Activated naive CD4-positive, alpha-beta T cell treated with anti-CD3 and anti-CD28 coated beads for 36 hours (primary cell): Measurements from ENCODE around the gene RNGTT. TPM values are rescaled to one million over a fixed set of nuclear protein-coding genes. Genes with fewer than 3 reads are reported as not detected.
A peak's percentile ranks its signal among the peaks of the same experiment; 100 is the strongest.
"Not testable (repeated sequence)": the region's sequence is repeated elsewhere in the genome, so short reads cannot be mapped to it uniquely, and the experiment has no call there.

Experiments used
- CTCF ChIA-PET: fragments of 350-600 bp; sonication (Branson Sonifier 250); formaldehyde crosslinking; loops from one replicate; lab custom pipeline; 2021; ENCODE audit warnings: antibody characterized with exemption; lab: Charles Lee
- DNase-seq: peaks from one replicate; pipeline ENCODE4 v3.0.0-alpha.2; 2020
- H3K27ac Mint-ChIP-seq: one replicate; pipeline ENCODE4 v1.8.0; 2021; ENCODE audit warnings: mild to moderate bottlenecking, mixed read lengths
- H3K27me3 Mint-ChIP-seq: one replicate; pipeline ENCODE4 v1.8.0; 2021; ENCODE audit warnings: low read depth, mixed read lengths
- H3K36me3 Mint-ChIP-seq: one replicate; pipeline ENCODE4 v1.8.0; 2021; ENCODE audit warnings: low read depth, mixed read lengths
- H3K4me1 Mint-ChIP-seq: one replicate; pipeline ENCODE4 v1.8.0; 2021; ENCODE audit warnings: low read depth, mixed read lengths
- H3K4me3 Mint-ChIP-seq: one replicate; pipeline ENCODE4 v1.8.0; 2021; ENCODE audit warnings: mild to moderate bottlenecking, moderate library complexity, mixed read lengths
- H3K9me3 Mint-ChIP-seq: one replicate; pipeline ENCODE4 v1.8.0; 2021; ENCODE audit warnings: mixed read lengths
- intact Hi-C: fragments of 100-400 bp; cut with micrococcal nuclease; formaldehyde crosslinking; loops from one replicate; pipeline ENCODE4 v1.15.1; 2023
- total RNA-seq, 2 experiments: library from RNA; stranded (reverse); gene quantifications; one replicate each; pipeline ENCODE4 v1.2.3, GENCODE V29; 2021

RNGTT gene
- total RNA-seq, 2 experiments from 2014 or later, result 21.7 to 23.5 TPM

DNA sequence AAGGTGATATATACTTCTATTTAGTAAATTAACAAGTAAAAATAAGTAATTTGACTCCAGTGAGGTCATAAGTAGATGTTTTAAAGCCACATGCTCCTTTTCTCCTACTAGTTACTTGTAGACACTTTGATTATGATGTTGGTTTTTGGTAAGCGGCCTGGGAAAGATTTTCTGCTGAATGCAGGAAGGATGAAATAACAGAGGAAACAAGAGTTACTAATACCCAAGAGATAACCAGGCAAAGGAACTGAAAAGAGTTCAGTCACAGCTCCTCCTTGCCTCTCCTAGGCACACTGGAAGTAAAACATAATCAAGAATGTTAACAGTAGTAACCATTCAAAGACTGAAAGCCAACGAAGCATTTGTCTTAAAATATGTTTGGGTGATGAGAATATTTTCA lies 203.3 kb downstream of the RNGTT start:
- Mint-ChIP-seq H3K4me3 (no peak overlapping the region), H3K4me1 (peaks cover 2% of the 10 kb centered on the region), H3K27me3 (no peaks in the 10 kb centered on the region), H3K27ac (no peak overlapping the region), H3K9me3 (no peaks in the 10 kb centered on the region), H3K36me3 (peaks cover 17% of the 10 kb centered on the region)
- intact Hi-C loops, result no loop called here
- no peak for DNase-seq
- CTCF ChIA-PET, result no interaction called here

DNA sequence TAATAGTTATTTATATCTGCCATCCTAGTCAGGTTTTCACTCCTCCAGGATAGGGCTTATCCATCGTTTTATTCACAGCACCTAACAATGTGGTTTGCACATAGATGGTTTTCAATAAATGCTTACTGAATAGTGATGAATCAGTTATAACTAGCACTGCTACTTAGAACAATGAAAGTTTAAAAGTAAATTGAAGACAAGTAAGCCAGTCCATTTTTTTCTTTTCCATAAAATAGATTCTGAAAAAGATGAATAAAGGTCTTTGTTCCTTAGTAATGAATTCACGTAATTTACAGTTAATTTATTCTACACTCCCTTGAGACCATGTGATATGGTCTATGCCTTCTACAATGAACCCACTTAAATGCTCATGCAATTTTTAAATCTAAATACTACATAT lies 212.5 kb downstream of the RNGTT start:
- CTCF ChIA-PET, result interaction anchor here (0.7 kb wide), 1 partner anchor 30 kb away, joined by 3 read pairs; no protein-coding TSS in a partner anchor
- intact Hi-C loops, result no loop called here
- no peak overlapping the region for H3K27ac Mint-ChIP-seq
- peaks cover 1% of the 10 kb centered on the region for H3K9me3 Mint-ChIP-seq
- no peak overlapping the region for H3K4me3 Mint-ChIP-seq
- H3K36me3 Mint-ChIP-seq, result peaks cover 21% of the 10 kb centered on the region
- no peaks in the 10 kb centered on the region for H3K27me3 Mint-ChIP-seq
- no peak for DNase-seq
- H3K4me1 Mint-ChIP-seq, result no peaks in the 10 kb centered on the region

DNA sequence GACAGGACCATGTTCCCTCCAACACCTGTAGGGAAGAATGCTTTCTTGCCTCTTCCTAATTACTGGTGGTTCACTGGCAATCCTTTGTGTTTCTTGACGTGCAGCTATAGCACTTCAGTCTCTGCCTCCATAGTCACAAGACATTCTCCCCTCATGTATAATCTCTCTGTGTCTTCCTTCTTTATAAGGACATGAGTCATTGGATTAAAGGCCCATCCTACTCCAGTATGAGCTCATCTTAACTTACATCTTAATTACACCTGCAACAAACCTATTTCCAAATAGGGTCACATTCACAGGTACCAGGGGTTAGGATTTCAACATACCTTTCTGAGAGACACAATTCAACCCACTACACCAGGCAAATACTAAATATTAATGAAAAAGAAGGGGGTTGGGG lies 213.6 kb downstream of the RNGTT start:
- Mint-ChIP-seq H3K36me3 (peaks cover 16% of the 10 kb centered on the region), H3K27ac (no peak overlapping the region), H3K4me3 (no peak overlapping the region), H3K27me3 (no peaks in the 10 kb centered on the region), H3K4me1 (no peaks in the 10 kb centered on the region), H3K9me3 (peaks cover under 1% of the 10 kb centered on the region)
- DNase-seq, result no peak
- CTCF ChIA-PET, result interaction anchor here (0.8 kb wide), 1 partner anchor 30 kb away, joined by 4 read pairs; no protein-coding TSS in a partner anchor
- intact Hi-C loops, result no loop called here

DNA sequence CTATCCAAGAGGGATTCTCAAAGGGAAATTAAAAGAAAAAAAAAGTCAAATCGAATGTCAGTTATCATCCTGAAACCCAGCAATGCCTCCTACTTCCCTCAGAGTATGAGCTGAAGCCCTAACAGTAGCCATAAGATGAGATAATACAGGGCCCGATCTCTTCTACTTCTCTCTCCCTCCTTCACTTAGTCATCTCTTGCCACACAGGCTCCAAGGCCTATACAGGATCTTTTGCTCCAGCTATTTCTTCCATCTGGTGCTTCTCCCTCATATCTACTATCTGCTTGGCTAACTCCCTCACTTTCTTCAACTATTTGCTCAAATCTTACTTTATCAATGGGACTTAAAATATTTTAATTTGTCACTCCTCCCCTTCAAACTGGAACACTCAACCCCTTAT lies 215.3 kb downstream of the RNGTT start:
- Mint-ChIP-seq H3K36me3 (peaks cover 11% of the 10 kb centered on the region), H3K27ac (no peak overlapping the region), H3K27me3 (no peaks in the 10 kb centered on the region), H3K4me3 (no peak overlapping the region), H3K9me3 (no peaks in the 10 kb centered on the region), H3K4me1 (no peaks in the 10 kb centered on the region)
- DNase-seq, result no peak
- intact Hi-C loops, result no loop called here
- CTCF ChIA-PET, result no interaction called here

DNA sequence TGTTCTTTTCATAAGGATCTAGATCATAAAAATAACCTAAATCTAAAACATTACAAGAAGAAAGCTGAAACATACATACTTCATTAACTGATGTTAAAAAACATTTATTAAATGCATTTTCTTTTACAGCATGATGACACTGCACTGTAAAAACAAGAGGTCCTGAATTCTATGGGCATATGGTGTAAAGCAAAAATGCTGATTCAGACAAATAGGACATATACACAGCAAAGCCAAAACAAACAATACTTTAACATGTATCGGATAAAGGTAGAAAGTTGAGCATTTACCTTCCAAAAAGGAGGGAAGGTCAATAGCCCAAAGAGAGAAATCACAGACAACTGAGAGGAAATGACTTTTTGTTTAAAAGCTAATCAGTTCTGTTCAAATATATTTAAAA lies 221.5 kb downstream of the RNGTT start:
- Mint-ChIP-seq H3K27me3 (no peaks in the 10 kb centered on the region), H3K4me1 (no peaks in the 10 kb centered on the region), H3K27ac (no peak overlapping the region), H3K36me3 (peaks cover 34% of the 10 kb centered on the region), H3K4me3 (no peak overlapping the region), H3K9me3 (peaks cover 4% of the 10 kb centered on the region)
- no peak for DNase-seq
- intact Hi-C loops, result no loop called here
- CTCF ChIA-PET, result interaction anchor here (0.7 to 0.8 kb wide), 2 partner anchors 17 to 20 kb away, joined by 3 read pairs; no protein-coding TSS in a partner anchor

DNA sequence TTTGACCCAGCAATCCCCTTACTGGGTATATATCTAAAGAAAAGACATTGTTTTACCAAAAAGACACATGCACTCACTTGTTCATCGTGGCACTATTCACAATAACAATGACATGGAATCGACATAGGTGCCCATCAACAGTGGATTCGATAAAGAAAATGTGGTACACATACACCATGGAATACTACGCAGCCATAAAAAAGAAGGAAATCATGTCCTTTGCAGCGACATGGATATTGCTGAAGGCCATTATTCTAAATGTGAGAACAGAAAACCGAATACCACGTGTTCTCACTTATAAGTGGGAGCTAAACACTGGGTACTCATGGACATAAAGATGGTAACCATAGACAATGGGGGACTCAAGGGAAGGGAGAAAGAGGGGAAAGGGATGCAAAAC lies 222.3 kb downstream of the RNGTT start:
- H3K27me3 Mint-ChIP-seq, result no peaks in the 10 kb centered on the region
- no peak overlapping the region for H3K27ac Mint-ChIP-seq
- H3K4me1 Mint-ChIP-seq, result no peaks in the 10 kb centered on the region
- intact Hi-C loops, result no loop called here
- no peak overlapping the region for H3K4me3 Mint-ChIP-seq
- CTCF ChIA-PET, result no interaction called here
- DNase-seq, result no peak
- H3K36me3 Mint-ChIP-seq, result peaks cover 40% of the 10 kb centered on the region
- H3K9me3 Mint-ChIP-seq, result peaks cover 4% of the 10 kb centered on the region

DNA sequence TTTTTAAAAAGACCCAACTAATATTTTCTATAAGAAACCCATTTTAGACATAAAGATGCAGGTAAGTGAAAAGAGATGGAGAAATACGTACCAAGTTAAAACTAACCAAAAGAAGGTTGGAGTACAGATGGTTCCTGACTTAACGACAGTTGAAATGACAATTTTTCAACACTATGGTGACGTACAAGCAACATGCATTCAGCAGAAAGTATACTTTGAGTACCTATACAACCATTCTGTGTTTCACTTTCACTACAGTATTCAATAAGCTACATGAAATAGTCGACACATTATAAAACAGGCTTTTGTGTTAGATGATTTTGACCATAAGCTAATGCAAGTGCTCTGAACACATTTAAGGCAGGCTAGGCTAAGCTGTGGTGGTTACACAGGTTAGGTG lies 228.9 kb downstream of the RNGTT start:
- CTCF ChIA-PET, result interaction anchor here (0.6 kb wide), 1 partner anchor 917 kb away, joined by 3 read pairs; no protein-coding TSS in a partner anchor
- Mint-ChIP-seq H3K4me1 (no peaks in the 10 kb centered on the region), H3K27me3 (no peaks in the 10 kb centered on the region), H3K4me3 (no peak overlapping the region), H3K36me3 (peaks cover 37% of the 10 kb centered on the region), H3K27ac (no peak overlapping the region), H3K9me3 (peaks cover 2% of the 10 kb centered on the region)
- intact Hi-C loops, result no loop called here
- no peak for DNase-seq

DNA sequence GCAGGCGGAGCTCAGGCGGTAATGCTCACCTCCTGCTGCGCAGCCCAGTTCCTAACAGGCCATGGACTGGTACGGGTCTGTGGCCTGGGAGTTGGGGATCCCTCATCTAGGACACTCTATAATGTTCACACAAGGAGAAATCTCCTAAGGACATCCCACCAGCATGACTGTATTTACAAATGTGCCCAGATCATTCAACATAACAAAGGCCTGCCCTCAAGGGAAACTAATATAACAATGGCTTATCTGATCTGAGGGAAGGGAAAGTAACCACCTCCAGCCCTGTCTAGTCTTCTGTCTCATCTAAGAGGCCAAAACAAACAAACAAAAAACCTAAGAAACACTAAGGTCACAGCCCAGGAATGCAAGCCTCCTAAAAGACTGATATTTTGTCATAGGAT lies 232.8 kb downstream of the RNGTT start:
- Mint-ChIP-seq H3K9me3 (peaks cover 2% of the 10 kb centered on the region), H3K36me3 (peaks cover 19% of the 10 kb centered on the region), H3K27me3 (no peaks in the 10 kb centered on the region), H3K4me1 (peaks cover 6% of the 10 kb centered on the region), H3K27ac (no peak overlapping the region), H3K4me3 (no peak overlapping the region)
- intact Hi-C loops, result no loop called here
- DNase-seq, result no peak
- CTCF ChIA-PET, result no interaction called here

DNA sequence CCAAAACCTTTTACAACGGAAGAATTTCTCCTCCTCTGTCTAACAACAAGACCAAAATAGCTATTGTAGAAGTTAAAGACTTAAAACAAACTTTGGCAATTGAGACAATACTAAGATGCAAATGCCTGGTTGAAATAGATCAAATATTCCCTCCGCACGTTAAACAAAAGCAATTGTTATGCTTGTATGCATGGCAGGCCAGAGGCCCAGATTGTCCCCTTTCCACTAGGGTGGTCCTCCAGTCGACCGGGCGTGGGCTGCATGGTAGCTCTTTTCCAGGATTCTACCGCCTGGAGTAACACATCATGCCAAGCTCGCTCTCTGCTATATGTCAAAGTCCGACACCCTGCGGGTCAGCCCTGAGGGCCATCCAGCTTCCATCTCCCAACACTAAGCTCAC lies 234.7 kb downstream of the RNGTT start:
- Mint-ChIP-seq H3K9me3 (no peaks in the 10 kb centered on the region), H3K4me3 (no peak overlapping the region), H3K27ac (no peak overlapping the region), H3K4me1 (peaks cover 16% of the 10 kb centered on the region), H3K27me3 (no peaks in the 10 kb centered on the region), H3K36me3 (peaks cover 20% of the 10 kb centered on the region)
- DNase-seq, result no peak
- intact Hi-C loops, result no loop called here
- CTCF ChIA-PET, result interaction anchor here (0.9 kb wide), 1 partner anchor 141 kb away, joined by 3 read pairs; no protein-coding TSS in a partner anchor

DNA sequence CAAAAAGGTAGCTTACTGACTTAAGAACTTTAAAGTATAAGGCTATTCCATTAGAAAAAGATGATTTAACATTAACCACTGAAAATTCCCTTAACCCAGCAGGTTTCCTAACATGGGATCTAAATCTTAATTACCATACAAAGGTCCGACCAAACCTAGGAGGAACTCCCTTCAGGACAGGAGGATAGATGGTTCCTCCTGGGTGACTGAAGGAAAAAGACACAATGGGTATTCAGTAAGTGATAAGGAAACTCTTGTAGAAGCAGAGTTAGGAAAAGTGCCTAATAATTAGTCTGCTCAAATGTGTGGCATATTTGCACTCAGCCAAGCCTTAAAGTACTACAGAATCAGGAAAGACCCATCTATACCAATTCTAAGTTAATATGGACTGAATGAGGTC lies 237.0 kb downstream of the RNGTT start:
- H3K27me3 Mint-ChIP-seq, intact Hi-C loops, H3K9me3 Mint-ChIP-seq, CTCF ChIA-PET, H3K4me3 Mint-ChIP-seq, H3K27ac Mint-ChIP-seq, DNase-seq: not testable (repeated sequence)
- peaks cover 18% of the 10 kb centered on the region for H3K36me3 Mint-ChIP-seq
- H3K4me1 Mint-ChIP-seq, result peaks cover 16% of the 10 kb centered on the region

DNA sequence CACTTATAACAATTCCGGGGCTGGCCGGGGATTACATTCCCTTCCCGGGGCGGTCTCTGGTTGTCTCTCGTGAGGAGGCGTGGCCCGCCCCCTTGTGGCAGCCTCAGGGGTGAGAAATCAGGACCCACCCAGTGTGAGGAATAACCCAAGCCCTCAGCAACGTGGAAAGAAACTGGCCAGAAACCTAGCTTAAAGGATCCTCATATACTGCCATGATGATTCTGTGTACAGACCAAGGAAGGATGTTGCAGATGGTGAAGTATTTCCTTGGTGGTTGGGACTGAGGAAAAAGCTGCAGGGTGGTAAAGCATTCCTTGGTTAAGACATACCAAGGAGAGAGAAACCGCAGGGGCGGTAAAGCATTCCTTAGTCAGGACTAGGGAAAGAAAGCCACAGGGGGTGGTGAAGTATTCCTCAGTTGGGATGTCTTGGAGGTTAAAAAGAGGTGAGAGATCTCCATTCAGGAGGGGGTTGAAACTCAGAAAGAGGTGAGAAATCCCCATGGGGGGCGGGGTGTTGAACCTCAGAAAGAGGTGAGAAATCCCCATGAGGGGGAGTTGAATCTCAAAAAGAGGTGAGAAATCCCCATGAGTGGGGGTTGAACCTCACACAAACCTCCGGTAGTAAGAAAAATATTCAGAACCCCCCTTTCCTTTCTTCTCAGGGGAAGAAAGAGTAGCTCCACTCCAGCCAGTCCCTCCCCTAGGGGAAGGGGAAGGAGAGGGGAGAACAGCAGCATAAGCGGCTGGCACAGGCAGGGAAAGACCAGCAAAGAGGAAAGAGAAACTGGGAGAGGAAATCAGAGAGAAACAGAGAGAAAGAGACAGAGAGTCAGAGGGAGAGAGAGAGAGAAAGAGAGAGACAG lies 238.1 kb downstream of the RNGTT start:
- peak; percentile 64 for DNase-seq
- intact Hi-C loops, result no loop called here
- Mint-ChIP-seq H3K4me3 (peak overlapping the region; percentile 13), H3K27ac (peak overlapping the region; percentile 42), H3K36me3 (peaks cover 11% of the 10 kb centered on the region), H3K27me3 (no peaks in the 10 kb centered on the region), H3K9me3 (no peaks in the 10 kb centered on the region), H3K4me1 (peaks cover 16% of the 10 kb centered on the region)
- CTCF ChIA-PET, result no interaction called here

DNA sequence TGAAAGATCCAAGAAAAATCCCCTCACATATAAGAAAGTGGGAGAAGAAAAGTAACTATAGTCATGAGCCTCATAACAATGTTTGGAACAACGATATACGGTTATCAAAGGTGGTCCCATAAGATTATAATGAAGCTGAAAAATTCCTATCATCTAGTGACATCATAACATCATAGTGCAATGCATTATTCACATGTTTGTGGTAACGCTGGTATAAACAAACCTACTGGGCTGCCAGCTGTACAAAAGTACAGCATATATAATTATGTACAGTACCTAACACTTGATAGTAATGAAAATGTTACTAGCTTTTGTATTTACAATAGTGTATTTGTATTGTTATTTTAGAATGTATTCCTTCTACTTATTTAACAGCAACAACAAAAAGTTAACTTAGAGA lies 240.7 kb downstream of the RNGTT start:
- Mint-ChIP-seq H3K4me1 (peaks cover 16% of the 10 kb centered on the region), H3K27ac (no peak overlapping the region), H3K4me3 (no peak overlapping the region), H3K27me3 (no peaks in the 10 kb centered on the region), H3K36me3 (peaks cover 17% of the 10 kb centered on the region), H3K9me3 (no peaks in the 10 kb centered on the region)
- CTCF ChIA-PET, result interaction anchor here (0.6 kb wide), 1 partner anchor 791 kb away, joined by 3 read pairs; no protein-coding TSS in a partner anchor
- intact Hi-C loops, result no loop called here
- no peak for DNase-seq

DNA sequence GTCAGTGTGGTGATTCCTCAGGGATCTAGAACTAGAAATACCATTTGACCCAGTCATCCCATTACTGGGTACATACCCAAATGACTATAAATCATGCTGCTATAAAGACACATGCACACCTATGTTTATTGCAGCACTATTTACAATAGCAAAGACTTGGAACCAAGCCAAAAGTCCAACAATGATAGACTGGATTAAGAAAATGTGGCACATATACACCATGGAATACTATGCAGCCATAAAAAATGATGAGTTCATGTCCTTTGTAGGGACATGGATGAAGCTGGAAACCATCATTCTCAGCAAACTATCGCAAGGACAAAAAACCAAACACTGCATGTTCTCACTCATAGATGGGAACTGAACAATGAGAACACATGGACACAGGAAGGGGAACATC lies 247.0 kb downstream of the RNGTT start:
- H3K36me3 Mint-ChIP-seq, result peaks cover 15% of the 10 kb centered on the region
- H3K27ac Mint-ChIP-seq, DNase-seq, H3K4me3 Mint-ChIP-seq, H3K9me3 Mint-ChIP-seq, intact Hi-C loops, CTCF ChIA-PET, H3K4me1 Mint-ChIP-seq, H3K27me3 Mint-ChIP-seq: not testable (repeated sequence)
